HG03196 (cell line): ENCODE data around the gene PECR.
"Not testable (repeated sequence)": the region's sequence is repeated elsewhere in the genome, so short reads cannot be mapped to it uniquely, and the experiment has no call there.

Experiments
- ATAC-seq: cut with Tn5 transposase; IDR thresholded peaks from one replicate; pipeline ENCODE4 v1.9.1; 2021; ENCODE audit not compliant: unreplicated experiment

The PECR gene

GRCh38 chr2:216031960-216032689 is 49.5 kb downstream of the PECR start:
- peak; percentile 78 for ATAC-seq

DNA sequence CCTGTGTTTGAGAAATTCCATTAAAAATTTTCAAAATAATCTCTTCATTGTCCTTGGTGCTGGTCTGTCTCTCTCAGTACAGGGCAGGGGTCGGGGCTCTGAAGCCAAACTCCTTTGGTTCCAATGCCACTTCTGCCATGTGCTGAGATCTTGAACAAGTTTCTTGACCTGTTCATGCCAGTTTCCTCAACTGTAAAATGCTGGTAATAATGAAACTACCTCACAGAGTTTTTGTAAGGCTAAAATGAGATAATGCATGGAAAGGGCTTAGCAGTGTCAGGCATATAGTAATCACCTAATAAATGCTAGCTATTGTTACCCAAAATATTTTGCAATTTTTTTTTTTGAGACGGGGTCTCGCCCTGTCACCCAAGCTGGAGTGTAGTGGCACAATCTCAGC is 51.4 kb downstream of the PECR start:
- no peak for ATAC-seq

- ATAC-seq = no peak
Observed at GRCh38 chr2:216029416-216030129, 52.0 kb downstream of the PECR start.

DNA sequence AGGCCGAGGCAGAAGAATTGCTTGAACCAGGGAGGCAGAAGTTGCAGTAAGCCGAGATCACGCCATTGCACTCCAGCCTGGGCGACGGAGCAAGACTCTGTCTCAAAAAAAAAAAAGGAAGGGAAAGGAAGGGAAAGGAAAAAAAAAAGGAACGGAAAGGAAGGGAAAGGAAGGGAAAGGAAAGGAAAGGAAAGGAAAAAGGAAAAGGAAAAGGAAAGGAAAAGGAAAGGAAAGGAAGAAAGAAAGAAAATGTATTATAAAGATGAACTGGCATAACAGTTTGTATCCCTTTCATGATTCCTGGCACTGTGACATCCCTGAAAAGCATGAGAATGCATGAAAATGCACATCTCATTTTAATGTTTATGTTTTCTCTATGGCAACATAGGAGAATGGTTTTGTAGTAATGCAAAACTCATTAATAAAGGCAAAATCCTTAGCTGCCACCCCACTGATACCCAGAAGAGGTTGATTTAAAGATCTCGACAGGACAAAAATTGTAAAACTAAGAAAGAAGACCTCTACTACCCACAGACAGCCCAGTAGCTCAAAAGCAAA is 56.8 kb downstream of the PECR start:
- no peak for ATAC-seq

DNA sequence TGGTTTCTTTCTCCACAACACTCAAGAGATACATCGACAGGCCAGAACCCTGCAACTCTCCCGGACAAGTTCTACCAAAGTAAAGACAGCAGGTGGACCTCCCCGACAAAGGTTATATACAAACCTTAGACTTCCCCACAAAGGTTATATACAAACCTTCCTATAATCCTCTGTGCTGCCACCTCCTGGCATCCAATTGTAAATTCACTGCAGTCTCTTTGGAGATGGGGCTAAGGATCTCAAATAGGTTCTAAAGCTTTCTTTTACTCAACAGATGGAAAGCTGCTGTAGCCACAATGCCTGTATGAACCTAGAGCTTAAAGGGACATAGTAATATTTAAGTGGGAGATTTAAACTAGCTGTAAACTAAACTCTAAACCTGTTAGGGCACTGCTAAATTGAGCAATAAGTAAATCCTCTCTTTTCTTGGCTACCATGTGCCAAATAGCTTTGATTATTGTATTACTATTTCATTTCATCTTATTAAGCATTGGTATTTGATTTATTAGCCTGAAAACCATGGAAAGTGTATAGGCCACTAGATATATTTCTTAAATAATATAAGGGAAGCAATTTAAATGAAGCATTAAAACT is 58.5 kb downstream of the PECR start:
- peak; percentile 77 for ATAC-seq

DNA sequence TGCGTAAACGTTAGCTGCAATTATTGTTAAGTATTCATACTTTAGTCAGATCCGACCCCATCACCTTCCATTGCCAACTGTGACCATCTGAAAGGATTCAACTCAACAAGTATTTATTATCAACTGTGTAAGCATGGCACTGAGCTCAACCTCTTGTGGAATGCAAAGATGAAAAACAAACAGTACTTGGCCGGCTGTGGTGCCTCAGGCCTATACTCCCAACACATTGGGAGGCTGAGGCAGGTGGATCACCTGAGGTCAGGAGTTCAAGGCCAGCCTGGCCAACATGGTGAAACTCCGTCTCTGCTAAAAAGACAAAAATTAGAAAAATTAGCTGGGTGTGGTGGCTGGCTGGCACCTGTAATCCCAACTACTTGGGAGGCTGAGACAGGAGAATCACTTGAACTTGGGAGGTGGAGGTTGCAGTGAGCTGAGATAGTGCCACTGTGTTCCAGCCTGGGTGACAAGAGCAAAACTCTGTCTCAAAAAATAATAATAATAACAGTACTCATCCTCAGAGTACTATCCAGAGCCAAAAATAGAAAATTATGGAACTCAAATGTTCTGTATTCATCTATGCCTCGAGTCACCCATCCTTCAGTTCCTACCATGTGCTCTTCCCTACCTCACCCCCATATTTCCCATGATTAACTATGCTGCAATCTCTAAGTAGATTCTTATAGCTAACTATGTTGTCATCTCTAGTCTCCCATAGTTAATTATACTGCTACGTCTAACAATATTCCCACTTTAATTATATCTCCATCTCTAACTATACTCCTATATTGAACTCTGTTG is 59.6 kb downstream of the PECR start:
- no peak for ATAC-seq

GRCh38 chr2:216018709-216019108 is 62.9 kb downstream of the PECR start:
- no peak for ATAC-seq

- ATAC-seq = peak; percentile 37
Observed at GRCh38 chr2:216017365-216017764, 64.2 kb downstream of the PECR start.

- ATAC-seq = no peak
Observed at GRCh38 chr2:216016581-216016980, 65.0 kb downstream of the PECR start.

DNA sequence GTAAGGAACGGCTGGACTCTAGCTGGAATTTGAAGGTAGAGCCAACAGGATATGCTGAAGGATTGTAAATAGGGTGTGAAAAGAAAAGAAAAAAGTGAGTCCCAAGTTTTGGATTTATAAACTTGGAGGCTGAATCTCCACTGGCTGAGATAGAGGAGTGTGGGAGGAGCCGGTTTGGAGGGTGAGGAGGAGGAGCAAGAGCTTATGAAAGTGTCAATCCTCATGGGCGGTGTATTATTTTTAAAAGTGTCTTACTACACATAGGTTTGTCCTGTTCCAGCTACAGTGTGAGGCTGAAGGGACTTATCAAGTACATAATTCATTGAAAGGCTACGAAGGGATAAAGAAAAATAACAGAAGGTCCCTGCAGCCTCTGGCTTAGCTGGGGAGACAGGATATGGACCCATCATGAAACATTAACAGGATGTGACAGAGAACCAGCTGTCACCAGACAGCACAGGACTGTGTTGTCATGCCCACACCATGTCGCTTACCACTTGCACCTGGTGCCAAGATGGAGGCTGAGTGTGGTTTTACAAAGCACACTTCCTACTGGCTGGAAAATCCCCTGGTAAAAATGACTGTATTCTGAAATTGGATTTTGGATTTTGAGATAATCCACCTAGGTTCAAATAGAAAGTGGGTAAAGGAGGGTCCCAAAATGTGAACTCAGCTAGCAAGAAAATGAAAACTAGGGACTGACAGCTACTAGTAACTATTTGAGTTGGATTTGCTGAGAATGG is 65.7 kb downstream of the PECR start:
- peak; percentile 87 for ATAC-seq

DNA sequence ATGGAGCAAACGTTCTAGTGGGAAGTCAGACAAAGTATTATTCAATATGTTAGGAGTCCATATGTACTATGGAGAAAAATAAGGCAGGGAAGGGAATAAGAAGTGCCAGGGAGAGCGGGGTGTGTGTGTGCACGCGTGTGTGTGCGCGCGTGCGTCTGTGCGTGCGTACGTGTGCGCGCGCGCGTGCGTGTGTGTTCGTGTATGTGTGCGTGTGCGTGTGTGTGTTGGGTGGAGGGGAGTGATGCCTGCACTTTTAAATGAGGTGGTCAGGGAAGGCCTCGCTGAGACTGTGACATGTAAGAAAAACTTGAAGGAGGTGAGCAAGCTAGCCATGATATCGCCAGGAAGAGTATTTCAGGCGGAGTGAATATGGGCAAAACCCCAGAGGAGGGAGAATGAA is 66.6 kb downstream of the PECR start:
- ATAC-seq = no peak

DNA sequence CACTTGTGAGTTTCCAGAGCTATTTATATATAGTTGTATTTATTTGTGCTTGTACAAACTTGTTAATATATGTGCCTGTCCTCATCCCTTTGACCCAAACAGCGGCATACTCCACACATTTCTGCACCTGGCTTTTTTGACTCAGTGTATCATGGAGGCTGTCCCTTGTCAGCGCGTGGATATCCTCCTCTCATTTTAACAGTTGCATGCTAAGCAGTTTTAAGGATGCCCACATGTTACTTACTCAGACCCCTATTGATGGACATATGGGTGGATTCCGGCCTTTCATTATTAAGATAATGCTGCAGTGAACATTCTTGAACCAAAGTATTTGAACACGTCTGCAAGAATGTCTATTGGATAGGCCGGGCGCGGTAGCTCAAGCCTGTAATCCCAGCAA is 67.6 kb downstream of the PECR start:
- ATAC-seq = no peak

DNA sequence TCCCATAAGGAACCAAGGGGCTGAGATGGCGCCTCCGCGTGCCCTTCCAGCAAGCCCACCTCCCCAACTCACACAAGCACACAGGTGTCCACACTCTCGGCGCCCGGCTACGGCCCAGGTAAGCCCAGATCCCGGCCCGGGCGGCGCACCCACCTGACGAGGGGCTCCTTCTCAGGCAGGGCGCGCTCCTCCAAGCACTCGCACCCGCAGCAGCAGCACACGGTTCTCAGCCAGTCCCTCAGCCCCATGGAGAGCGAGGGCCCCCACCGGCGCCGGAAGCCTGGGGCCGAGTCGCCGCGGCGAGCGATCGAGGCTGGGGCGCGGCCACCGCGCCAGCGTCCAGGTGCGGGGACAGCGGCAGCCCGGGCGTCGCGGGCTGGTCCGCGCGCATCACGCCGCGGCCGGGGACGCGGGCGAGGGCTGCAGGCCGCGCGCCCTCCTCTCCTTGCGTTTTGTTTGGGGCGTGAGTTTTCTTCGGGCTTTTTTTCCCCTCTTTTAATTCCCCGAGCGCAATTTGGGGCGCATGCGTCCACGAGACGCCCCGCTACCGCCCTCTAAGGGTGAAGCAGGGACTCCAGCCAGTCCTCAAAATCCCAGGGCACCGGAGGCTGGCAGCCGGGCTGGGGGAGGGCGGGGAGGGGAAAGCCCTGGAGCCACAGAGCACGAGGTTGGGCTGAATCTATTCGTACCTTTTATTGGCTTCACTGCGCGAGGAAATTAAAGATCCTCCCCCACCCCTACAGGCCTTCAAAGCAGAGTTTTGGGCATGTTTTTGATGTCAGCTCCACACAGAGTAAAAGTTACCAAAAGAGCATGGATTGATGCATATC is 68.3 kb downstream of the PECR start, which contains the start of gene MREG:
TSS of gene MREG (minus strand) at position 472 of the 830 bp plus-strand sequence. CDS start at position 248, 224 bp downstream.
- peak; percentile 45 for ATAC-seq

GRCh38 chr2:216012830-216013079 is 68.9 kb downstream of the PECR start:
- no peak for ATAC-seq

DNA sequence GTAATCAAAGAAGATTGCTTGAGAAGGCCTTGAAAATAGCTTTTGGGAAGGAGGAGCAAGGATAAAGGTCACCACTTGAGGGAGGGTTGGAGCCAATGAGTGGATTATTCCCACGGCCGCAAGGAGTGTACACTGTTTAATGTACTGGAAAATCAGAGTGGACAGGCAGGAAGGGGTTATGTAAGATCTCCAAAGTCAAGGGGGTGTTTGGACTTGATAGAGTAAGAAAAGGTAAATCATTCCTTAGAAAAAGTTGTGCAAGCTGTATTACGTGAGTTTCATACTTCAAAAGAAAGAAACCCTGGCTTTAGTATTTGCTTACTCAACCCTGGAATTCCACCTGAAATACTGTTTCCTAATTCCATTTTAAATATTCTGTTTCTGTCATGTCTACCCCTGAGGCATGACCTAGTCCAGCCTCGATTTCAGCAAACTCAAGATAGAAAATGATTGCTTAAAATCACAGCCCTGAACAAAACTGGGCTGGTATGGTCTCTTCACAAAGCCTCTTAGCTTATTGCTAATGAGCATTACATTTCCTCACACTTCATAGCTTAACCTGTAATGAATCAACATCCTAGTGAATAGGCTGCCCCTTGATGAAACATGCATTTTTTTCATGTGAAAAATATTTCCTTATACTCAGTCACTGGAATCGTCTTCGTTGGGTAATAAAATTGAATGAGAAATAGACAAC is 69.3 kb downstream of the PECR start:
- no peak for ATAC-seq

GRCh38 chr2:216009215-216009614 is 72.4 kb downstream of the PECR start:
- ATAC-seq = not testable (repeated sequence)

DNA sequence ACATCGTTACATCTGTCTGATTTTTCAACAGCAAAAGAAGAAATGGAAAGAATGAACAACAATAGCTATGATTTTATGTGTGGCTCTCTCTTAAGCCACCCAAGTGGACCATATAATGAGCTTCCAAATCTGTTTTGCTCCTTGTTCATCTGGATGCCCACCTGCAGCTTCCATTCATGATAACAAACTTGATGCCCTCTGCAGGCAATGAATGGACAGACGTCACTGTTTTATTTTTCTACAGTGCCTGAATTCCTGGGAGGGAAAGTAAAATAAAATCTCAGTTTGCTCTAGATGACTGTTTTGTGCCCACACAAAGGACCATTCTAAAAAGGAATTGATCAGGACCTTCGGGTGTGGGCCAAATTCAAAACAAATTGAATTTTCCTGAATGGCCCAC is 73.2 kb downstream of the PECR start:
- no peak for ATAC-seq

- peak; percentile 51 for ATAC-seq
Observed at GRCh38 chr2:216006164-216006663, 75.4 kb downstream of the PECR start.
